Fibroblast of villous mesenchyme (primary cell): ENCODE results near the gene DAB1. TPM values are rescaled to one million over a fixed set of nuclear protein-coding genes. Genes with fewer than 3 reads are reported as not detected.

Source experiments
- DNase-seq: peaks from one replicate; pipeline ENCODE4 v3.0.0-alpha.2; 2010; ENCODE audit warnings: low read depth
- H3K4me3 ChIP-seq: 2 replicates; pipeline ENCODE4 v1.5.1; 2011; ENCODE audit warnings: low read depth, mild to moderate bottlenecking, low read length
- CTCF ChIP-seq: IDR thresholded peaks from 2 replicates; pipeline ENCODE4 v1.5.1; 2012; ENCODE audit warnings: low read depth, mild to moderate bottlenecking, low read length; ENCODE audit not compliant: insufficient read depth
- total RNA-seq: library from RNA; depleted of rRNA; stranded (reverse); fragments of >200 nt; gene quantifications from 2 replicates; pipeline ENCODE4 v1.2.3, GENCODE V29; 2012

Gene DAB1
- total RNA-seq, 1 donor: not detected

DNA sequence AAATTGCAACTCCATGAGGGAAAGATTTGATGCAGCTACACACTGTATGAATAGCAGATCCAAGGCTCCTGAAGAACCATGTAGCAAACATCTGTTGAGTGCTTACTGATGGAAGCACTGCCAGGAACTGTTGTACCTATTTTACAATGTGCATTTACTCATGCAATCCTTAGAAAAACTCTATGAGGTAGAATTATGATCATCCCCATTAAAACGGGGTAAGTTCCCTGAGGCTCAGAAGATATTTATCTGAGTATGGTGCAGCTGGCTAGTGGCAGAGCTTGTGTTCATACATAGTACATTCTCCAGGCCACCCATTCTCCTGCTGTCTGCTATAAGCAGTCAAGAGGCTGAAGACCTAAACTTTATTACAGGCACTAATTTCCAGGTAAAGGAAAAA is 403.6 kb downstream of the DAB1 start:
- TF ChIP-seq CTCF: no peak
- H3K4me3 ChIP-seq: no peak overlapping the region
- no peak for DNase-seq

DNA sequence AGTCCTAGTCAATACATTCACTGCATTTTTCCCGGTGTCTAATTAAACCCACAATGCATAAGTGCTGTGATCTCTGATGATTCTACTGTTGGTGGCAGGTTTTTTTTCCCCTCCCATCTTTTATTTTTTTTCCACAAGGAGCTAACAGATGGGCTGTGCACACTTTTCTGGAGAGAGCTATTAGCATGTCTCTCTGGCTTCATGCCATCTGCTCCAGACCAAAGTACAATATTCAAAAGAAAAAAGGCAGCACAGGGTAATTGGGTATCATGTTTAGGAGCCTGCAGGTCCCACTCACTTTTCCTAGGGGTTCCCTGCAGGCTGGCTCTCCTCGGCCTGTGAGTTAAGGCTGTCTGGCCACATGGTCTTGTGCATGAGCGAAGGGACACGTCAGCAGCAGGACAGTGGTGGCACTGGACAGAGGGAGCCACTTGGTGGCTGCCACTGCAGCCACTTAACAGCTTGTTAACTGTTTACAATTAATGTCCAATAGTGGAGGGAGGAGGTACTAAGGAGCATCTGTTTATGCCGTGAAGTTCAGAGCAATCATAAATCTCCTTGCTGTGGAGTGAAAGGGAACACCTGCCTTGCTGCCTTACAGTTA is 404.5 kb downstream of the DAB1 start:
- no peak overlapping the region for H3K4me3 ChIP-seq
- no peak for DNase-seq
- no peak for TF ChIP-seq CTCF

- H3K4me3 ChIP-seq: no peak overlapping the region
- TF ChIP-seq CTCF: no peak
Measured at GRCh38 chr1:57018119-57018518, 405.7 kb downstream of the DAB1 start.

GRCh38 chr1:57017717-57018116 is 406.1 kb downstream of the DAB1 start:
- no peak for DNase-seq
- no peak overlapping the region for H3K4me3 ChIP-seq
- peak; percentile 11 for TF ChIP-seq CTCF

More at GRCh38 chr1:57018119-57018518, 405.7 kb downstream of the DAB1 start:
- no peak for DNase-seq

GRCh38 chr1:57017200-57017599 is 406.7 kb downstream of the DAB1 start:
- no peak for DNase-seq
- no peak for TF ChIP-seq CTCF
- H3K4me3 ChIP-seq: no peak overlapping the region

DNA sequence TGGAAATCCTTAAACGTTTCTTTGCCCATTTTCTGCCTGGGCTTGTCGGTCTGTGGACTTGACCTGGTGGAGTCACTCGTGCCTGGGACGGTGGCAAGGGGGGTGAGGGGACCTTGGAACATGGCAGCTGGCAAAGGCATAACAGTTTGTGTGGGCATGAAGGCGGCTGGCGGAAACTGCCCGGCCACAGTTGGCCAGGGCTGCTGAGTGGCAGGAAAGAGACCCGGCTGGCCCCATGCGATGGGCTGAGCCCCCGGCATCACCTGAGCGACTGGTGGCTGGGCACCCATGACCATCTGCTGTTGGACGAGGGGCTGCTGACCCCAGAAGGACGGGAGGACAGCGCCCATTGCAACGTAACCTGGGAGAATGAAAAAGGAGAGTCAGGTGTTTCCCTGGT is 408.8 kb downstream of the DAB1 start:
- no peak for DNase-seq
- H3K4me3 ChIP-seq: no peak overlapping the region
- no peak for TF ChIP-seq CTCF

DNA sequence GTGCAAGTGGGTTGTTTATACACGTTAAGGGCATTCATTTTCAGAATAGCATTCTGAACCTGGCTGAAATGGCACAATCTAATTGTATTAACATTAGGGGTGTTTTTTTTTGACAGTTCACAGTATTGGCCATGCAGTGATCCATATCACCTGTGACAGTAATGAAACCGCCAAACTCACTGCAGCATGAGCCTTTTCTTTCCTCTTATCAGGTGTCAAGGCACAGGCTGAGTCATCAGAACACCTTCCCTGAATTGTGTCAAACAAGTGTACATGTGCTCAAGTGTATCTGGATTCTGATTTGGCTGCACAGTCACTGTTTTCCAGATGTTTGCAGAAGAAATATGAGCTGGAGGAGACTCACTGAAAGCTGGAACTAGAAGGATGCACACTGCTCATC is 410.3 kb downstream of the DAB1 start:
- H3K4me3 ChIP-seq: no peak overlapping the region
- TF ChIP-seq CTCF: no peak
- DNase-seq: no peak
